ENCODE data around the gene ADAP1.

The ADAP1 gene

GRCh38 chr7:978049-978346, 23.5 kb upstream of the ADAP1 start:
- Histone ChIP-seq H3K4me1 (ENCODE audit: insufficient read depth, low read length) (peaks cover 19% of the 10 kb centered on the region), H3K27ac (ENCODE audit: low read length) (no peak overlapping the region), H3K36me3 (ENCODE audit: insufficient read depth, low read length) (peaks cover 6% of the 10 kb centered on the region), H3K9me3 (ENCODE audit: insufficient read depth, low read length, severe bottlenecking) (no peaks in the 10 kb centered on the region), H2AFZ (ENCODE audit: low read depth, low read length) (no peak overlapping the region), H3K4me2 (ENCODE audit: insufficient read depth, low read length) (no peak overlapping the region), H3K27me3 (ENCODE audit: insufficient read depth, low read length, poor library complexity) (no peaks in the 10 kb centered on the region), H3K9ac (ENCODE audit: low read depth, low read length) (no peak overlapping the region), H3K4me3 (ENCODE audit: low read depth in 1 of 2, low read length in 2 of 2) (no peak overlapping the region), H3K79me2 (ENCODE audit: insufficient read depth, low read length) (peaks cover 23% of the 10 kb centered on the region), H4K20me1 (ENCODE audit: insufficient read depth, low read length) (peaks cover 21% of the 10 kb centered on the region)
- TF ChIP-seq EZH2 (IDR thresholded peaks at IDR 0.05; ENCODE audit: borderline replicate concordance, low read depth, low read length, severe bottlenecking) (no peak), CTCF (IDR thresholded peaks at IDR 0.05; ENCODE audit: borderline replicate concordance, extremely low read depth, low read length, poor library complexity, severe bottlenecking) (no peak)
- ATAC-seq (ENCODE audit: insufficient read depth, low read depth) (no peak), DNase-seq (no peak)

GRCh38 chr7:977326-978048, 23.0 kb upstream of the ADAP1 start:
- Histone ChIP-seq H3K27me3 (ENCODE audit: insufficient read depth, low read length, poor library complexity) (no peaks in the 10 kb centered on the region), H2AFZ (ENCODE audit: low read depth, low read length) (no peak overlapping the region), H3K4me2 (ENCODE audit: insufficient read depth, low read length) (no peak overlapping the region), H3K9me3 (ENCODE audit: insufficient read depth, low read length, severe bottlenecking) (no peaks in the 10 kb centered on the region), H3K4me1 (ENCODE audit: insufficient read depth, low read length) (peaks cover 24% of the 10 kb centered on the region), H3K27ac (ENCODE audit: low read length) (no peak overlapping the region), H3K9ac (ENCODE audit: low read depth, low read length) (no peak overlapping the region), H3K36me3 (ENCODE audit: insufficient read depth, low read length) (peaks cover 11% of the 10 kb centered on the region), H4K20me1 (ENCODE audit: insufficient read depth, low read length) (peaks cover 25% of the 10 kb centered on the region), H3K79me2 (ENCODE audit: insufficient read depth, low read length) (peaks cover 28% of the 10 kb centered on the region), H3K4me3 (ENCODE audit: low read depth in 1 of 2, low read length in 2 of 2) (no peak overlapping the region)
- ATAC-seq (ENCODE audit: insufficient read depth, low read depth) = no peak
- no peak for DNase-seq
- no peak for TF ChIP-seq CTCF (IDR thresholded peaks at IDR 0.05; ENCODE audit: borderline replicate concordance, extremely low read depth, low read length, poor library complexity, severe bottlenecking)
- no peak for TF ChIP-seq EZH2 (IDR thresholded peaks at IDR 0.05; ENCODE audit: borderline replicate concordance, low read depth, low read length, severe bottlenecking)

- DNase-seq (no peak), ATAC-seq (ENCODE audit: insufficient read depth, low read depth) (no peak)
- H3K9ac ChIP-seq (ENCODE audit: low read depth, low read length) = no peak overlapping the region
- peaks cover 16% of the 10 kb centered on the region for H3K36me3 ChIP-seq (ENCODE audit: insufficient read depth, low read length)
- no peaks in the 10 kb centered on the region for H3K27me3 ChIP-seq (ENCODE audit: insufficient read depth, low read length, poor library complexity)
- no peaks in the 10 kb centered on the region for H3K9me3 ChIP-seq (ENCODE audit: insufficient read depth, low read length, severe bottlenecking)
- no peak overlapping the region for H3K27ac ChIP-seq (ENCODE audit: low read length)
- H2AFZ ChIP-seq (ENCODE audit: low read depth, low read length) = no peak overlapping the region
- peaks cover 34% of the 10 kb centered on the region for H3K79me2 ChIP-seq (ENCODE audit: insufficient read depth, low read length)
- no peak overlapping the region for H3K4me3 ChIP-seq (ENCODE audit: low read depth in 1 of 2, low read length in 2 of 2)
- H3K4me1 ChIP-seq (ENCODE audit: insufficient read depth, low read length) = peaks cover 30% of the 10 kb centered on the region
- no peak for TF ChIP-seq CTCF (IDR thresholded peaks at IDR 0.05; ENCODE audit: borderline replicate concordance, extremely low read depth, low read length, poor library complexity, severe bottlenecking)
- TF ChIP-seq EZH2 (IDR thresholded peaks at IDR 0.05; ENCODE audit: borderline replicate concordance, low read depth, low read length, severe bottlenecking) = no peak
- H4K20me1 ChIP-seq (ENCODE audit: insufficient read depth, low read length) = peaks cover 31% of the 10 kb centered on the region
- no peak overlapping the region for H3K4me2 ChIP-seq (ENCODE audit: insufficient read depth, low read length)
Observed at GRCh38 chr7:976901-977325, 22.4 kb upstream of the ADAP1 start.

Data from DND-41 (cell line).